ENCODE data around the gene ZNF280D.

DNA sequence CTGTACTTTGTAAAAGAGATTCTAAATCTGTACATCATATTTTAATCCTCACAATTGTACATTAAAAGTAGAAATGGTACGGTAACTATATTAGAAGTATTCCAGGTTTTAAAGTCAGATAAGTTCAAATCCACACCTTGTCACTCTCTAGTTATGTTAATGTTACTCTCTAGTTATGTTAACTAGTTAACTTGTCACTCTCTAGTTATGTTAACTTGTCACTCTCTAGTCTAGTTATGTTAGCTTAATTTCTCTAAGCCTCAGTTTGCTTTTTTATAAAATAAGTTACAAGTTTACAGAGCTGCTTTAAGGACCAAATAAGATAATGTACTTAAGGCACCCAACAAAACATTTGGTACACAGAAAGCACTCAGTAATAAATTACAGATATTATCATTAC, 42.6 kb downstream of the ZNF280D start:
- no peak for TF ChIP-seq POLR2A (IDR thresholded peaks at IDR 0.05; ENCODE audit: low read depth, low read length)
- TF ChIP-seq POLR2AphosphoS5 (IDR thresholded peaks at IDR 0.05; ENCODE audit: low read depth, low read length), result no peak
- no peak for TF ChIP-seq SPI1 (IDR thresholded peaks at IDR 0.05; ENCODE audit: low read depth, low read length)
- no peak for TF ChIP-seq TAF1 (IDR thresholded peaks at IDR 0.05; ENCODE audit: low read depth, low read length)
- no peak for TF ChIP-seq PAX5 (IDR thresholded peaks at IDR 0.05; ENCODE audit: insufficient read depth, low read length, severe bottlenecking)
- no peak for TF ChIP-seq POU2F2 (IDR thresholded peaks at IDR 0.05; ENCODE audit: low read depth, low read length)
